ENCODE data around the gene AMIGO3. TPM values are rescaled to one million over a fixed set of nuclear protein-coding genes. Genes with fewer than 3 reads are reported as not detected.
"Not testable (repeated sequence)": the region's sequence is repeated elsewhere in the genome, so short reads cannot be mapped to it uniquely, and the experiment has no call there.

AMIGO3 gene
- total RNA-seq, 1 donor from 2014 or later: 2.4 TPM

GRCh38 chr3:49688338-49689045 lies 31.0 kb downstream of the AMIGO3 start:
- DNase-seq (ENCODE audit: low spot score): not testable (repeated sequence)

GRCh38 chr3:49687424-49687795 lies 32.1 kb downstream of the AMIGO3 start:
- DNase-seq (ENCODE audit: low spot score): not testable (repeated sequence)

- peak; percentile 68 for DNase-seq (ENCODE audit: low spot score)
Observed at GRCh38 chr3:49686769-49687423, 32.6 kb downstream of the AMIGO3 start.

- not testable (repeated sequence) for DNase-seq (ENCODE audit: low spot score)
Observed at GRCh38 chr3:49686346-49686745, 33.1 kb downstream of the AMIGO3 start.

GRCh38 chr3:49685846-49686245 lies 33.6 kb downstream of the AMIGO3 start:
- not testable (repeated sequence) for DNase-seq (ENCODE audit: low spot score)

- not testable (repeated sequence) for DNase-seq (ENCODE audit: low spot score)
Observed at GRCh38 chr3:49685103-49685502, 34.4 kb downstream of the AMIGO3 start.

- DNase-seq (ENCODE audit: low spot score): not testable (repeated sequence)
Observed at GRCh38 chr3:49684453-49684852, 35.0 kb downstream of the AMIGO3 start.

GRCh38 chr3:49683162-49683561 lies 36.3 kb downstream of the AMIGO3 start:
- no peak for DNase-seq (ENCODE audit: low spot score)

GRCh38 chr3:49681543-49681942 lies 37.9 kb downstream of the AMIGO3 start:
- no peak for DNase-seq (ENCODE audit: low spot score)

- DNase-seq (ENCODE audit: low spot score): no peak
Observed at GRCh38 chr3:49681232-49681522, 38.3 kb downstream of the AMIGO3 start.

- no peak for DNase-seq (ENCODE audit: low spot score)
Observed at GRCh38 chr3:49680493-49681231, 38.8 kb downstream of the AMIGO3 start.

- no peak for DNase-seq (ENCODE audit: low spot score)
Observed at GRCh38 chr3:49675912-49676311, 43.6 kb downstream of the AMIGO3 start.

GRCh38 chr3:49674497-49674983 lies 44.9 kb downstream of the AMIGO3 start:
- DNase-seq (ENCODE audit: low spot score): no peak

- DNase-seq (ENCODE audit: low spot score): peak; percentile 97
Observed at GRCh38 chr3:49673715-49674496, 45.6 kb downstream of the AMIGO3 start, which contains the start of gene APEH. Gene APEH (plus strand): TSS chr3:49674351. CDS start chr3:49674402, 51 bp downstream.

- DNase-seq (ENCODE audit: low spot score): no peak
Observed at GRCh38 chr3:49673121-49673714, 46.3 kb downstream of the AMIGO3 start.

GRCh38 chr3:49671291-49672288 lies 47.9 kb downstream of the AMIGO3 start:
- DNase-seq (ENCODE audit: low spot score): peak; percentile 70

GRCh38 chr3:49670940-49671290 lies 48.6 kb downstream of the AMIGO3 start:
- DNase-seq (ENCODE audit: low spot score): no peak

- DNase-seq (ENCODE audit: low spot score): no peak
Observed at GRCh38 chr3:49669352-49669751, 50.1 kb downstream of the AMIGO3 start.

GRCh38 chr3:49668861-49669260 lies 50.6 kb downstream of the AMIGO3 start:
- no peak for DNase-seq (ENCODE audit: low spot score)

GRCh38 chr3:49668414-49668797 lies 51.1 kb downstream of the AMIGO3 start:
- DNase-seq (ENCODE audit: low spot score): no peak
